Measurements from ENCODE around the gene CCDC180.
"Not testable (repeated sequence)": the region's sequence is repeated elsewhere in the genome, so short reads cannot be mapped to it uniquely, and the experiment has no call there.

The CCDC180 gene

DNA sequence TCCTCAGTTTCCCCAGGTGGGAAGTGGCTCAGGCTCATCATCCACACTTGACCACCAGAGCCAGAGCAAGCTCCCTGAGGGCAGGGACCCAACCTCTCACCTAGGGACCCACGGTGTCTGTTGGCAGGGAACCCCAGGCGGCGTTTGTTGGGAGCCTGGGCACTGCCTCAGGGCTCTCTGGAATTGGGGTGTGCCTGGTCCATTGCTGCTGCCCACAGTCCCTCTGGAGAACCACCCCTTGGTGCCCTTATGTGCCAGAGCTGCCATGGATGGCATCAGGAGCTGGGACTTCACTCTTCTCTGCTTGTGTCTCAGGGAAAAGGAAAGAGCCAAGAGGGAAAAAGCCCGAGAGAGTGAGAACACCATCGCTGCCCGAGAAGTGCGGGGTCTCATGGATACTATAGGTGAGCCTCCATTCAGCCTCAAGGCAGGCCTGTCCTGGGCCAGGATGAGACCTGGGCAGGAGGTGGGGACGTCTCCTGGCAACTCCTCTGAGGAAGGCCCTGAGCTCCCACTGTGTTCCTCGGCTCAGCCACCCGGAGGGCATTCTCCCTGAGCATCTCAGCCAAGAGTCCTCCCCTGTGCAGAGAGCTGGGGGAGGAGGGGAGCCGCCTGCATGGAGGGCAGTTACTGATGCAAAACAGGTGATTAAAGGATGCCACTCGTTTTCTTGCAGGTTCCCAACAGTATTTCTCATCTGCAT, 4.5 kb downstream of the CCDC180 start:
- DNase-seq (ENCODE audit: low read depth in 2 of 2), result no peak

DNA sequence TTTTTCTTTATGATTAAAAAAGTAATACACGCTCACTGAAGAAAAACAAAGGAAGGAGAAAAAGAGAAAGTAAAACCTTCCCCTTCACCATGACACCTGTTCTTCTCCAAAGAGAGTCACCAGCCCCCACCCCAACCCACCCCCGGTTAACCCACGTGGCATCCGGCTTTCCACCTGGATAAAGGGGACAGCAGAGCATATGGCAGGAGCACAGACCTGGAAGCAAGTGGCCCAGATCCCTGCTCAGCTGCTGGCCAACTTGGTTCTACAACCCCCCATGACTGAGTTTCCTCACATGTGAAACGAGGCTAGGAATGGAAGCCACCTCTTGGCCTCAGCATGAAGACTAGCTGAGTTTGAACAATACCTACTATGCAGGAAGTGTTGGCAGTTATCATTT, 5.1 kb downstream of the CCDC180 start:
- no peak for DNase-seq (ENCODE audit: low read depth in 2 of 2)

DNA sequence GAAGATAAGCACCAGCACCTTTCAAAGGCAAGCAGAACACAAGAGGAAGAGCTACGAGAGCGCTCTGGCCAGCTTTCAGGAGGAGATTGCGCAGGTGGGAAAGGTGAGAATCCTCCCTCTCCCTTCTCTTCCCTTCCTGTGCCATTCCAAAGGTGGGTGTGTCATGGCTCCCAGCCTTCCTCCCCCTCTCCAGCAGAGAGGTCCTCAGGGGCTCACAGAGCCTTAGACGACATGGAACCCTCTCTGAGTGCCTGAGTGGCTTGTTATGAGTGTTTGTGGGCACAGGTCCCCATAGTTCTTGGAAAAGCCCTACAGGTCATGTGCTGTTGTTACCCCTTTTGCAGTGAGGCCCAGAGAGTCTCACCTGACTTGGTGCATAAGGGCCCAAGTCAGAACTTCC, 5.8 kb downstream of the CCDC180 start:
- DNase-seq (ENCODE audit: low read depth in 2 of 2), result no peak

DNA sequence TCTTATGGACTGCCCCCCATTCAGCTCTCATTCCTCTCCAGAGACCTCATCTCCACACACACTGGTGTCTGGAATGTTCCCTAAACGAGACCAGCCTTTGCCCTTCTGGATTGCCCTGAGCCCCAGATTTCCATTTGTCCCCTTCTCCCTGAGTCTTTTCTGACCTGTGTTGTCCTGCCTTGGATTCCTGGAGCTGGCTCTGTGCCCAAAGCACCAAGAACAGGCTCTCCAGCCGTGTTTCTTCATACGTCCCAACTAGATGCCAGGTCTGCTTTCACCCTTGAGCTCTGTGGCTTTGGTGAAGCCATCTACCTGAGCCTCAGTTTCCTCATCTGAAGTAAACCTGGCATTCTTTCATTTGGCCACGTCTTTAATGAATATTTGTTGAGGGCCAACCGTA, 6.3 kb downstream of the CCDC180 start:
- no peak for DNase-seq (ENCODE audit: low read depth in 2 of 2)

DNA sequence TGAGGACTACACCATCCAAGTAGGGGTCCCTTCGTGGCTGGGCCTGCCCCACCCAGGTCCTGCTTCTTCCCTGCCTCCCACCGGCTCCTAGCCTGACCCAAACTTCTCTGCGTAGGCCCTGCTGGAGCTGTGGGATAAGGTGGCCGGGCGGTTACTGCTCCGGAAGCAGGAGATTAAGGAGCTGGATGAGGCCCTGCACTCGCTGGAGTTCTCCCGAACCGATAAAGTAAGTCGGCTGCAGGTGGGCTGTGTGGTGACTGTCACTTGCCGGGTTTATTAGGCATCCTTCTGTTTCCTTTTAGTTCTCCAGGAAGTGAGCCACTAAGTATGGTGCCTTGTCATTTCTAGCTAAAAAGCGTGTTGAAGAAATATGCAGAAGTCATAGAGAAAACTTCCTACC, 7.0 kb downstream of the CCDC180 start:
- no peak for DNase-seq (ENCODE audit: low read depth in 2 of 2)

DNA sequence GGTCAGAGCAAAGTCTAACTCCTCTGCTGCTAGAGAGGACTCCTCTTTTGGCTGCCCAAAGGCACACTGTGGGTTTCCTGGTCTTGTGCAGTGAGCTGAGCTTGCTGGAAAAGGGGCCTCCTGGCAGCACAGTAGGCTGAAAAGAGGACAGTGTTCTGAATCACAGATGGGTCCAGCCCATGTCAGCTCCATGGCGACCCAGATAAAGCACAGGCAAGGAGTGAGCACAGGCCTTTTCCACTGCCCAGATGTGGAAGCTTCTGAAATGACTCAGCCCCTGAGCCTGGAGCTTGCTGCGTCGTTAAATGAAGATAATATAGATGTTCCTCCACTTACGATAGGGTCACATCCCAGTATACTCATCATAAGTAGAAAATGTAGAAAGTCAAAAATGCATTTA, 8.1 kb downstream of the CCDC180 start:
- DNase-seq (ENCODE audit: low read depth in 2 of 2), result no peak

DNA sequence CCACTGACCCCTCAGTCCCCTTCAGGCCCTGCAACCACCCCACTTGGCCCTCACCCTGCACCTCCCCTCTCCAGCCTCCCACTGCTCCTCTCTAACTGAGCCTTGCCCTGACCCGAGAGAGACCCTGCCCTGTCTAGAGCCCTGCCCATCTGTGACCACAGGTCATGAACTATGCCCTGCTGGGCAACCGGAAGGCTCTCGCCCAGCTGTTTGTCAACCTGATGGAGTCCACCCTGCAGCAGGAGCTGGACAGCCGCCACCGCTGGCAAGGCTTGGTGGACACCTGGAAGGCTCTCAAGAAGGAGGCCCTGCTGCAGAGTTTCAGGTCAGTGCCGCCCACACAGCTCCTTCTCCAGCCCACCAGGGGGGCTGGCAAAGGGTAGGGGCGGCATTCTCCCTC, 9.4 kb downstream of the CCDC180 start:
- no peak for DNase-seq (ENCODE audit: low read depth in 2 of 2)

DNA sequence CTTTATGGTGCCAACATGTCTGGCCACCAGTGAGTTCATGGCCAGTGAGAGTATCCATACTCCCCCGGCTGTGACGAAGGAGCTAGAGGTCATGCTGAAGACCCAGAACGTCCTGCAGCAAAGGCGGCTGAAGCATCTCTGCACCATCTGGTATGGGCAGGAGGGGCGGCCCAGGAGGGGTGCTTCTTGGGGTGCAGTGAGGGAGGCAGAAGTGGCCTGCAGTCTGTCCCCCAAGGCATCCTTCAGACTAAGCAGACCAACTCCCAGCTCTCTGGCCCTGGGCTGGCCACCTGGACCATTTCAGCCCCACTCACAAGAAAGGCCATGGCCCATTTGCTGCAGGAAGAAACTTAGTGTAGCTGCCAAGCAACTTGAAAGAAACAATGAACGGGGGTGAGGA, 11.0 kb downstream of the CCDC180 start:
- no peak for DNase-seq (ENCODE audit: low read depth in 2 of 2)

DNA sequence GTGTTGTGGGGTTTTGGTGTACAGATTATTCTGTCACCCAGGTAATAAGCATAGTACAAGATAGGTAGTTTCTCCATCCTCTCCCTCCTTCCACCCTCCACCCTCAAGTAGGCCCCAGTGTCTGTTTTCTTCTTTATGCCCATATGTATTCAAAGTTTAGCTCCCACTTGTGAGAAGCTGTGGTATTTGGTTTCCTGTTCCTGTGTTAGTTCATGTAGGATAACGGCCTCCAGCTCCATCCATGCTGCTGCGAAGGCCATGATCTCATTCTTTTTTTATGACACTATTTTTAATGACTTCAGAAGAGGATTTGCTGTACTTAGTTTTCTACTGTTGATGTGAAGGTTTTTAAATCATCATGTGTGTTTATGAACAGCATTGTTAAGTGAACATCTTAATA, 11.9 kb downstream of the CCDC180 start:
- DNase-seq (ENCODE audit: low read depth in 2 of 2), result no peak

DNA sequence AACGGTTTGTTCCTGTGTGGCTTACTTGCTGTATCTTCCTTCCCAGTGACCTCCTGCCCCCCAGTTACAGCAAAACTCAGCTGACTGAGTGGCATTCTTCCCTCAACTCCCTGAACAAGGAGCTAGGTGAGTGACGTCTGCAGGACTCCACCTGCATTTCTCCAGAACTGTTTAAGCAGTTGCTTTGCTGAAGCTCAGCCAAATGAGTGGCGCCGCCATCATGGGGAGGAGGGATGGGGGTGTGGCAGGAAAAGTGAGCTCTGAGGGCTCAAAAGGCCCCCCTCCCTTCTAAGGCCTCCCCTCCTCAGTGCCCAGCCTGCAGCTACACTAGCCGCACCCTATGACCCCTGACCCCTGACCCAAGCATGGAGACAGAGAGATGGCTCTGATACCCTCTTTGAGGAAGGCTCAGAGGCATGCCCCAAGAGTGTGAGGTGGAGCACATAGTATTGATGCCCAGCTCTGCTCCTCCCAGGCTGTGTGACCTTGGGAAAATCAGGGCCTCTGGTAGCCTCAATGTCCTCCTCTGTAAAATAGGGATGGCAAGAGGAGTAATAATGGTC, 12.7 kb downstream of the CCDC180 start:
- DNase-seq (ENCODE audit: low read depth in 2 of 2), result no peak

DNA sequence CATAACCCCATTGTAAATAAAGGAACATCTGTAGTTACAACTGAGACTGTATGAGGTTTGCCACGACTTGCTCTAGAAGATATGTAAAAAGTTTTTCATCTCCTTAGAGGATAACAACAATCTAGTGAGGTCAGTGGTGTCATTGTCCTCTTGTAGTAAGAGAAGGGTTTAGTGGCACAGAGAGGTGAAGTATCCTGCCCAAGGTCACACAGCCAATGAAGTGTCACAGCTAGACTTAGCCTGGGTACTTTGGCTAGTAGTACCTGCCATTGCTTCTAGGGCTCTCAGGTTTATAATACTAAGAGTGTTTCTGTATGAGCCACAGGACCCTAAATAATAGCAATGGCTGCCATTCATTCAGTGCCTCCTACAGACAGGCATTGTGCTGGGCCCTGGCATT, 13.8 kb downstream of the CCDC180 start:
- no peak for DNase-seq (ENCODE audit: low read depth in 2 of 2)

DNA sequence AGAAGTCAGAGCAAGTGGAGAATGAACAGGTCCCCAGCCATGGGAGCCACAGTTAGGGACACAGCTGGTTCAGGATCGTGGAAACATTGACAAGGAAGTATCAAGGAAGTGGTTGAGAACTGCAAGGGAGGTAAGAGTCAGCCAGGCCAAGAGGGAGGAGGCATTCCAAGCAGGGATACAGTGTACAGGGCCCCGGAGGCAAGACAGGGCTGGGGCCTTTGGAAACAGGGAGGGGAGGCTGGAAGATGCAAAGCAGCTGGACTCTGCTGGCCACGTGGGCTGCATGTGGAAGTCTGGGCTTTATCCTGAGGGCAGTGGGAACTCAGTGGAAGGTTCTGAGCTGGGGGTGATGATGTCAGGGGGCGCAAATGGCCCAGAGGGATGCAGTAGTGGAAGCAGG, 14.2 kb downstream of the CCDC180 start:
- no peak for DNase-seq (ENCODE audit: low read depth in 2 of 2)

DNA sequence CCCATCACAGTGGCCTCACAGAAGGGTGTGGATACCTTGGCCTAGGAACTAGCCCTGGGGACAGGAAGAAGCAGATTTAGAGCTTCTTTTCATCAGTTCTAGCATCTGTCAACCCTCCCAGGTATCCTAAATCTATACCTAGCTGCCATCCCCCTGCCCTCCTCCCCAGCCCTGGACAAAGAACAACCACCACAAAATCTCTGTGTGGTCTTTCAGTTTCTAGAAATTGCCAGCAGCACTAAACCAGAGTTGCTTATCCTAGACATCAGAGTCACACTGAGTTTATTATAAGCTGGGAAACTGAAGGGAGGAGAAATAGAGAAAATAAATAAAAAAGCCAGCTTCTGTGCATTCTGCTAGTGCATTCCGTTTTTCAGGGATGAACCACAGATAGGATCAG, 14.6 kb downstream of the CCDC180 start:
- DNase-seq (ENCODE audit: low read depth in 2 of 2), result no peak

DNA sequence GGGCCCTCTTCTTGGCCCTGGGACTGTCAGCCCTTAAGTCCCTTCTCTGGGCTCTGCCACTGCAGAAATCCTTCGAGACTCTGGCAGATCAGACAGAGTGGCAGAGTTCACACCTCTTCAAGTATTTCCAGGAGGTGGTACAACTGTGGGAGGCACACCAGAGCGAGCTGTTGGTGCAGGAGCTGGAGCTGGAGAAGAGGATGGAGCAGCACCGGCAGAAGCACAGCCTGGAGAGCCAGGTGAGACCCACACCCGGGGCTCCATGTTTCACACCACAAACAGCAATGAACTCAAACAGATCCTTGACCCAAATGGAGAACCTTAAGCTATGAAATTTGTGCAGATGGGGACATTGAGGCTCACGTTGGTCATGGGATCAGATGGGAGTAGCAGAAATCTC, 17.5 kb downstream of the CCDC180 start:
- DNase-seq (ENCODE audit: low read depth in 2 of 2), result no peak

DNA sequence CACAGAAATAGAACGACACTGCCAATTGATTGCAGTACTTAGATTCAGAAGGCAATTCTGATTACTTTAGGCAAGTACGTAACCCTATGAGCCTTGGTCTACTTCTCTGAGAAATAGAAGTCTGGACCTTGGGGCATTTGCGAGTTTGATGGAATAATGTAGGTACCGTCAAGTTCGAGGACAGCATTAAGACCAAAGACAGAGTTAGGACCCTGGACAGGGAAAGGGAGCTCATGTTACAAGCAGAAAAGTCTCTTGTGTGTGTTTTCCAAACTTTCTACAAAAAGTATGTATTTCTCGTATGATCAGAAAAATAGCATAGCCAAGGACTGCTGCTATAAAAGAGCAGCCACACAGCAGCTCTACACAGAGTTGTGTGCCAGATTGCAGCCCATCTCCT, 20.1 kb downstream of the CCDC180 start:
- DNase-seq (ENCODE audit: low read depth in 2 of 2), result no peak

DNA sequence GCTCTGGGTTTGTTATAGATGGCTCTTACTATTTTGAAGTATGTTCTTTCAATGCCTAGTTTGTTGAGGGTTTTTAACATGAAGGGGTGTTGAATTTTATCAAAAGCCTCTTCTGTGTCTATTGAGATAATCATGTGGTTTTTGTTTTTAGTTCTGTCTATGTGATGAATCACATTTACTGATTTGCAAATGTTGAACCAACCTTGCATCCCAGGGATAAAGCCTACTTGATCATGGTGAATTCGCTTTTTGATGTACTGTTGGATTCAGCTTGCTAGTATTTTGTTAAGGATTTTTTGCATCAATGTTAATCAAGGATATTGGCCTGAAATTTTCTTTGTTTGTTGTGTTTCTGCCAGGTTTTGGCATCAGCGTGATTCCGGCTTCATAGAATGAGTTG, 25.5 kb downstream of the CCDC180 start:
- DNase-seq (ENCODE audit: low read depth in 2 of 2), result no peak

DNA sequence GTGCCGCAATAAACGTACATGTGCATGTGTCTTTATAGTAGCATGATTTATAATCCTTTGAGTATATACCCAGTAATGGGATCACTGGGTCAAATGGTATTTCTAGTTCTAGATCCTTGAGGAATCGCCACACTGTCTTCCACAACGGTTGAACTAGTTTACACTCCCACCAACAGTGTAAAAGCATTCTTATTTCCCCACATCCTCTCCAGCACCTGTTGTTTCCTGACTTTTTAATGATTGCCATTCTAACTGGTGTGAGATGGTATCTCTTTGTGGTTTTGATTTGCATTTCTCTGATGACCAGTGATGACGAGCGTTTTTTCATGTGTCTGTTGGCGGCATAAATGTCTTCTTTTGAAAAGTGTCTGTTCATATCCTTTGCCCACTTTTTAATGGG, 28.2 kb downstream of the CCDC180 start:
- not testable (repeated sequence) for DNase-seq (ENCODE audit: low read depth in 2 of 2)

DNA sequence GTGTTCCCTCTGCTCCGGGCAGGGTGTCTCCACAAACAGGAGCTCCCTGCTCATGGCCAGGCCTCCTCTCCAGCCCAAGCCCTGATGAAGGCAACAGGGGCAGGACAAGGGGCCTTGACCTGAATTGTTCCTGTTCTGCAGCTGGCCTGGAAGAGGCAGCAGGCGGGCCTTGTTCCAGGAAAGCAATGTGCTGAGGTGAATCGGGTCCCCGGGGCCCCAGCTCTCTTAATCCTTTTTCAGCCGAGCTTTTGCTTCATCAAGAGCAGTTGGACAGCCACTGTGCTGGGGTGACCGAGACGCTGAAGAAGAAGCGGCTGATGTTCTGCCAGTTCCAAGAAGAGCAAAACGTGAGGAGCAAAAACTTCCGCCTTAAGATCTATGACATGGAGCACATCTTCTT, 41.4 kb downstream of the CCDC180 start:
- DNase-seq (ENCODE audit: low read depth in 2 of 2), result no peak

DNA sequence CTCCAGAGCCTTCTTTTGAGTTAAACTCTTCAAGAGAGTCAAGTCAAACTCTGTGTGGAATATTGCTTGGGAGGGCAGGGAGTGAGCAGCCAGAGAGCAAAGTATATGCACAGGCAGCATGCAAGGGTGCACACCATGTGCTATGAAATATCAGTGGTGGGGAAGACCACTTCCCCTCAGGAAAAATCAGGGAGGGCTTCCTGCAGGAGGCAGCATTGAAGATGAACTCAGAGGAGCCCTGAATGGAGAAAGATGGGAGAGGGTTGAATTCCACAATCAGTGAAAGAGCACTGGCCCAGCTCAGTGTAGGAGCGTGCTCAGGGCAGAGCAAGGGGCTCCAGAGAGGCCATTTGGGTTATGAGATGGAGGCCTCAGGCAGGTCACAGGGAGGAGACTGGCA, 41.9 kb downstream of the CCDC180 start:
- no peak for DNase-seq (ENCODE audit: low read depth in 2 of 2)

DNA sequence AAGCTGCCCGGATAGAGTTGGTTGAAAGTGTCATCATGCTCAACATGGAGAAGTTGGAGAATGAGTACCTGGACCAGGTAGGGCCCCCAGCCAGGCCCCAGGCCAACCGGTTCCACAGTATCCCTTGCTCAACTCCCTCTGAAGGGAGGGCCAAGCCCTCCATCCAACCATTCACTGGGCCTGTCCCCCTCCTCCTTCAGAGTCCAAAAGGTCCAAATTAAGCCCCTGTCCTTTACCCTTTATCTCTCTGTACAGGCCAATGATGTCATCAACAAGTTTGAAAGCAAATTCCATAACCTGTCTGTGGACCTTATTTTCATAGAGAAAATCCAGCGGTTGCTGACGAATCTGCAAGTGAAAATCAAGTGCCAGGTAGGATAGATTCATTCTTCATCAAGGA, 47.2 kb downstream of the CCDC180 start:
- no peak for DNase-seq (ENCODE audit: low read depth in 2 of 2)

DNA sequence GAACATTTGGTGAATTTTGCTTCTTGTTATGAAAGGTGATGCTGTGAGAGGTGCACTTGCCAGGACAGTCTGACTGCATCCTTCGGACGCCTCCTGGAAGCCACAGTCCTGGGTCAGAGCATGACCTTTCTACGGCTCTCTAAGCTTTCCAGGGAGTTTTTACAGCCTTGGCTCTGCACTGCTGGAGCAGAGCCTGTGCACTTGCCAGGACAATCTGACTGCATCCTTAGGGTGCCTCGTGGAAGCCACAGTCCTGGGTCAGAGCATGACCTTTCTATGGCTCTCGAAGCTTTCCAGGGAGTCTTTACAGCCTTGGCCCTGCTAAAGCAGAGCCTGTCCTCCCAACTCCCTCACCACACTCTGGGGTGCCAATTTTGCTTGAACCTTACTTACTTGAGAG, 49.6 kb downstream of the CCDC180 start:
- DNase-seq (ENCODE audit: low read depth in 2 of 2), result no peak
